DMS 273 (cell line): ENCODE measurements around the gene HTT.
A peak's percentile ranks its signal among the peaks of the same experiment; 100 is the strongest.
"Not testable (repeated sequence)": the region's sequence is repeated elsewhere in the genome, so short reads cannot be mapped to it uniquely, and the experiment has no call there.

Experiments
- DNase-seq: peaks from one replicate; lab custom pipeline; 2025; ENCODE audit not compliant: unreplicated experiment; lab: John Stamatoyannopoulos, UW

Gene HTT

DNA sequence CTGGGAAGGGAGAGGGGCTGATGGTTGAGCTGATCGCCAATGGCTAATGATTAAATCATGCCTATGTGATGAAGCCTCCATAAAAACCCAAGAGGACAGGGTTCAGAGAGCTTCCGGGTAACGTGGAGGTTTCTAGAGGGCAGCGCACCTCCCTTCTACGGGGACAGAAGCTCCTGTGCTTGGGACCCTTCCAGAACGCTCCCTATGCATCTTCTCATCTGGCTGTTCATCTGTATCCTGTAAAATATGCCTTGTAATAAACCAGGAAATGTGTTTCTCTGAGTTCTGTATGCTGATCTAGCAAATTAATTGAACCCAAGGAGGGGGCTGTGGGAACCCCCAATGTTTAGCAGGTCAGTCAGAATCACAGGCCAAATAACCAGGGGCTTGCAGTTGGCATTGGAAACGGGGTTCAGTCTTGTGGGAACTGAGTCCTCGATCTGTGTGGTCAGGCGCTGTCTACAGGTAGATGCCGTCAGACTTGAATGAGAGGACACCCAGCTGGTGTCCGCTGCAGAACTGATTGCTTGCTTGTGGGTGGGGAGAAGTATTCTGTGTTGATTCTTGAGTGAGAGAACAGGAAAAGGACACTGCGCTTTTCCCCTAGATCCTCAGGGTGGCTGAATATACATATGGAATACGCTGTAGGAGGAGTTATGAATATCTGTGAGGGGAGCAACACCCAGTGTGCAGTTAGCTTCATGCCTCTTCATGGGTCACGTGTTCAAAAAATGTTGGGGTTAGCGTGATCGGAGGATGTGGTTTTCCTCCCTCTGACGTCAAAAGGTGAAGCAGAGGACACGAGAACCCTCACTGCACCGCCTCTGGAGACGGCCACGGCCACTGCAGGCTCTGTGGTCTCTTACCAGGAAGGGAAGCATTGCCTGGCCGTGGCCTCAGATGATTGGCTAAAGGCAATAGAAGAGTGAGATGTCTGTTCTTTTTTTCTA, 29.3 kb upstream of the HTT start:
- DNase-seq: no peak

DNA sequence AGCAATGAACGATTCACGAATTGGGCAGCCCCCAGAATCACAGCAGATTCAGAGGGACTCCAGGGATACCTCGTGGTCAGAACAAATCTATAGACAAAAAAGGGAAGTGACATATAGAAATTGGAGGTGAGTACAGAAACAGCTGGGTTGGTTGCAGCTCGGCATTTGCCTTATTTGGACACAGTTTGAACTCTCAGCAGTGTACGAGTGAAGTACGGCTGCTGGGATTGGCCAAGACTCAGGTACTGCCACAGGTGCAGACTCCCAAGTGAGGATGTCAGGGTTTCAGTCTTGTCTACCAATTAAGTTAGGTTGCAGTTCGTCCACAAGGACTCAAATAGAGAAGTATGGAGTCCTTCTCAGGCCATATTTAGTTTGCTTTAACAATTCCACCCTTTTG, 28.3 kb upstream of the HTT start:
- DNase-seq: no peak

DNA sequence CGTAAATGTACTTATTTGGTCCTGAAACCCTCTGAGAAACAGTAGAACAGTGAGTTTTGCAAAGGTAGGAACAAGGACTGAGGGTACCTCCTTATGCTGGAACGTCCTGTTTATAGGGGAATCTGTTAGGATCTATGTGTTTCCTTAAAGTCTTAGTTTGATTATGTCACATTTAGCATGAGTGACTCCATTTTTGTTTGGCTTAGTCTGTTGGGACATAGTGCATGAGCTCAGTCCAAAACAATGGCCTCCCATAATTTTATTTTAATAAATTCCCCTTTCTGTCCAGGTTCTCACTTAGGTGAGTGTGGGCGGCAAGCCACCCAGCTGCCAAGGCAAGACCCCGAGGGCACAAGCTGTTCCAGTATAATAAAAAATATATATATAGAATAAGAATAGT, 27.9 kb upstream of the HTT start:
- DNase-seq: no peak

- DNase-seq: peak; percentile 70
Measured at GRCh38 chr4:3047464-3048286, 26.8 kb upstream of the HTT start.

DNA sequence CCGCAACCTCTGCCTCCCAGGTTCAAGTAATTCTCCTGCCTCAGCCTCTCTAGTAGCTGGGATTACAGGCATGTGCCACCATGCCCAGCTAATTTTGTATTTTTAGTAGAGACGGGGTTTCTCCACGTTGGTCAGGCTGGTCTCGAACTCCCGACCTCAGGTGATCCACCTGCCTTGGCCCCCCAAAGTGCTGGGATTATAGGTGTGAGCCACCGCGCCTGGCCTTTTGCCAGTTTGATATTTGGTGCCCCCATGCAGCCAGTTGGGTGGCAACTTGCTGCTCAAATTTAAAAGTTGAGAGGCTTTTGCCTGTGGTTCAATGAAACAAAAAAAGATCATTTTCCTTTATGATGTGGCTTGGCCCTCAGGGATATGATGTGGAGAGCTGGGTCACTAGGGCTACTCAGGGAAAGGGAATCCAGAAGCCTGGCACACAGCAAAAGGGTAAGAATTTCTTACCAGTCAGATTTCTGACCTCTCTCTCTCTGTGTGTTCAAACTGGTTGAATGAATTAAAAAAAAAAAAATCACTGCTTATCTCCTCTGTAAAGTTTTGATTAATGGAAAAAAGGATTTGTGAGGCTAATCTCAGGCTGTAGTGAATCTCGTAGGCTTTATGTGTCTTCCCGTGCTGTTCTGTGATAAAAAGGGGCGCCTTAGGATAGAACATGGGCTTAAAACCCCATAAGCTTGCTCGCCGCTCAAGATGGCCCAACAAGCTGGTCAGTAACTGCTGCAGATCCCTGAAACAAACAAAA, 23.2 kb upstream of the HTT start:
- not testable (repeated sequence) for DNase-seq

DNA sequence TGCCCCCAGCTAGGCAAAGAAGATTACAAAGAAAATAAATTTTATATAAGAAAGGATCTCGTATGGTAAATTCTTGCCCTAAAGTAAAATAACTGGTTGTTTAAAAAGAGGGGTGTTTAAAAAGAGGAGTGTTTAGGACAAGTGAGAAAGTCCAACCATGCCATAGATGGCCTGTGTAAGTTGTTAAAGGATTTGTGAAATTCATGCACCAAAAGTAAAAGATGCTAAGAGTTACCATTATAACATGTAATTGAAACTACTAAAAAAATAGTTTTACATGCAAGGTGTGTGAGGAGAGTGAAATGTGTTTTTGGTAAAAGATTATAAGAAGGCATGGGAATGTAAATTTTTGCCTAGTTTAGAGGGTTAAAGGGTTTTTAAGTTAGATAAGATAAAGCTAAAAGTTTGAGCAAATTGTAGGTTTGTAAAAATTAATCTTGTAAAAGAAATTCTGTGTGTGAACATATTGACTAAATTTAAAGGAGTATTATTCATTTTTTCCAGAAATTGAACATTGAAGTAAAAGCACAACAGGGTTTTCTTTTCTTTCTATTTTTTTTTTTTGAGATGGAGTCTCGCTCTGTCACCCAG, 20.2 kb upstream of the HTT start:
- DNase-seq: peak; percentile 8

GRCh38 chr4:3059943-3060342, 14.5 kb upstream of the HTT start:
- DNase-seq: no peak

GRCh38 chr4:3060946-3061345, 13.5 kb upstream of the HTT start:
- no peak for DNase-seq

- DNase-seq: no peak
Measured at GRCh38 chr4:3062471-3062870, 12.0 kb upstream of the HTT start.

GRCh38 chr4:3065551-3065950, 8.9 kb upstream of the HTT start:
- DNase-seq: no peak

- no peak for DNase-seq
Measured at GRCh38 chr4:3066836-3067400, 7.6 kb upstream of the HTT start.

GRCh38 chr4:3067473-3068001, 6.9 kb upstream of the HTT start:
- peak; percentile 68 for DNase-seq

- no peak for DNase-seq
Measured at GRCh38 chr4:3069661-3070199, 4.8 kb upstream of the HTT start.

- no peak for DNase-seq
Measured at GRCh38 chr4:3070709-3071500, 3.6 kb upstream of the HTT start.

DNA sequence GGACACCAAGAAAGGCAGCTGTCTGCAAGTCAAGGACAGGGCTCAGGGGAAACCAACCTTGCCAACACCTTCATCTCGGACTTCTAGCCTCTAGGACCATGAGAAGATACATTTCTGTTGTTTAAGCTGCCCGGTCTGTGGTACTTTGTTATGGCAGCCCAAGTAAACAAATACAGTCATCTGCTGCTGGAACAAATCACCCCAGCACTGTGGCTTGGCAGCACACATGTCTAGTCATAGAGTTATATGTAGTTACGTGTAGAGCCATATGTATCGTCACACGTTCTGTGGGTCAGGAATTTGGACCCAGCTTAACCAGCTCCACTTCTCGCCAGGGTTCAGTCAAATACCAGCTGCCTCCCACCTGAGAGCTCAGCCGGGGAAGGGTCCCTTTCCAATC, 2.7 kb upstream of the HTT start:
- DNase-seq: no peak

- no peak for DNase-seq
Measured at GRCh38 chr4:3073158-3074077, 1.1 kb upstream of the HTT start.

DNA sequence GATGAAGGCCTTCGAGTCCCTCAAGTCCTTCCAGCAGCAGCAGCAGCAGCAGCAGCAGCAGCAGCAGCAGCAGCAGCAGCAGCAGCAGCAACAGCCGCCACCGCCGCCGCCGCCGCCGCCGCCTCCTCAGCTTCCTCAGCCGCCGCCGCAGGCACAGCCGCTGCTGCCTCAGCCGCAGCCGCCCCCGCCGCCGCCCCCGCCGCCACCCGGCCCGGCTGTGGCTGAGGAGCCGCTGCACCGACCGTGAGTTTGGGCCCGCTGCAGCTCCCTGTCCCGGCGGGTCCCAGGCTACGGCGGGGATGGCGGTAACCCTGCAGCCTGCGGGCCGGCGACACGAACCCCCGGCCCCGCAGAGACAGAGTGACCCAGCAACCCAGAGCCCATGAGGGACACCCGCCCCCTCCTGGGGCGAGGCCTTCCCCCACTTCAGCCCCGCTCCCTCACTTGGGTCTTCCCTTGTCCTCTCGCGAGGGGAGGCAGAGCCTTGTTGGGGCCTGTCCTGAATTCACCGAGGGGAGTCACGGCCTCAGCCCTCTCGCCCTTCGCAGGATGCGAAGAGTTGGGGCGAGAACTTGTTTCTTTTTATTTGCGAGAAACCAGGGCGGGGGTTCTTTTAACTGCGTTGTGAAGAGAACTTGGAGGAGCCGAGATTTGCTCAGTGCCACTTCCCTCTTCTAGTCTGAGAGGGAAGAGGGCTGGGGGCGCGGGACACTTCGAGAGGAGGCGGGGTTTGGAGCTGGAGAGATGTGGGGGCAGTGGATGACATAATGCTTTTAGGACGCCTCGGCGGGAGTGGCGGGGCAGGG, 568 bp downstream of the HTT start:
- peak; percentile 83 for DNase-seq

- DNase-seq: no peak
Measured at GRCh38 chr4:3075652-3075981, 1.1 kb downstream of the HTT start.
